Heart left ventricle (tissue), 16 donors: Measurements from ENCODE around the gene TIMM50. TPM values are rescaled to one million over a fixed set of nuclear protein-coding genes. Genes with fewer than 3 reads are reported as not detected.
"Not testable (repeated sequence)": the region's sequence is repeated elsewhere in the genome, so short reads cannot be mapped to it uniquely, and the experiment has no call there.

Source experiments
- ATAC-seq, 4 donors: fragments of 200-7000 bp; cut with Tn5 transposase; one replicate each; pipeline ENCODE4 v1.9.1; 2020 to 2022; ENCODE audit warnings: moderate library complexity in 4 of 4, mild to moderate bottlenecking in 3 of 4, moderate number of reproducible peaks in 1 of 4
- DNase-seq, 5 donors: peaks; one replicate each; pipeline ENCODE4 v3.0.0-alpha.2; 2020
- H3K27ac ChIP-seq, 12 donors: fragments of 200-600 bp; sonication (generic) in 4 of 12; one replicate each; pipeline versions ENCODE4 v1.5.0 to v1.8.0; 2016 to 2022; ENCODE audit warnings: mild to moderate bottlenecking in 2 of 12
- H3K27me3 ChIP-seq, 9 donors: fragments of 200-600 bp; sonication (generic) in 2 of 9; one replicate each; pipeline versions ENCODE4 v1.5.1 to v1.8.0; 2016 to 2022; ENCODE audit warnings: mild to moderate bottlenecking in 3 of 9
- H3K36me3 ChIP-seq, 9 donors: fragments of 200-600 bp; sonication (generic) in 2 of 9; one replicate each; pipeline versions ENCODE4 v1.5.0 to v1.8.0; 2018 to 2022; ENCODE audit warnings: mild to moderate bottlenecking in 2 of 9
- H3K4me1 ChIP-seq, 12 donors: fragments of 200-600 bp; sonication (generic) in 4 of 12; one replicate each; pipeline versions ENCODE4 v1.5.0 to v1.8.0; 2016 to 2022; ENCODE audit warnings: mild to moderate bottlenecking in 3 of 12
- H3K4me3 ChIP-seq, 12 donors: fragments of 200-600 bp; sonication (generic) in 4 of 12; one replicate each; pipeline versions ENCODE4 v1.5.0 to v1.8.0; 2017 to 2022; ENCODE audit warnings: mild to moderate bottlenecking in 9 of 12, moderate library complexity in 4 of 12
- H3K9me3 ChIP-seq, 12 donors: fragments of 200-600 bp; sonication (generic) in 4 of 12; one replicate each; pipeline versions ENCODE4 v1.5.0 to v1.8.0; 2016 to 2022; ENCODE audit warnings: mild to moderate bottlenecking in 1 of 12
- CTCF ChIP-seq, 12 donors: fragments of 200-600 bp; sonication (generic) in 4 of 12; IDR thresholded peaks; one replicate each; pipeline versions ENCODE4 v1.5.0 to v1.8.0; 2018 to 2022; ENCODE audit warnings: antibody characterized with exemption in 12 of 12, mild to moderate bottlenecking in 5 of 12
- POLR2A ChIP-seq, 2 donors: fragments of 450-650 bp; IDR thresholded peaks; one replicate each; pipeline ENCODE4 v1.6.1; 2017; ENCODE audit warnings: antibody characterized with exemption in 2 of 2, mild to moderate bottlenecking in 2 of 2, moderate library complexity in 2 of 2
- WGBS, 4 donors: extraction: QIAGEN DNeasy Blood & Tissue Kit in 2 of 4; methylation state at CpG; one replicate each; pipeline versions ENCODE4 v1.1.5 to v1.1.7; 2013 to 2018; 5-methylcytosine and 5-hydroxymethylcytosine counted together
- intact Hi-C, 10 donors: fragments of 100-400 bp; cut with DNase I; formaldehyde crosslinking; loops; one replicate each; pipeline versions ENCODE4 v1.11.1 to v1.14.2; 2022
- polyA plus RNA-seq, 2 donors: library from polyadenylated mRNA; stranded (reverse); fragments of 200-250 nt; gene quantifications; one replicate each; pipeline ENCODE4 v1.2.3, GENCODE V29; 2013
- total RNA-seq, 9 donors: library from RNA; depleted of rRNA in 2 of 9; stranded (reverse); fragments of >200 nt in 2 of 9; fragmentation: NEBNext Ultra II Directional in 3 of 9; extraction: Animal tissue kit (Norgen Biotek cat#: 25700) in 3 of 9; gene quantifications; one replicate each; pipeline versions ENCODE4 v1.1.0 to v1.2.4, GENCODE V29; 2016 to 2023
- donor health status: ischemic (EF 13 %, LVEDD 7.1; RV severe dilation, severe dysfunction).
- donor health status: healthy with polysubstance abuse.
- donor health status: DM: no; HTN: yes; CAD: no.
- donor health status: DM: no; HTN: no; CAD: no.
- donor health status: ischemic (EF 25% LVEDD 6.9; RV normal size, moderate dysfunction).
- donor health status: ischemic (EF 25% LVEDD 5.7; RV mildly dilated, moderate dysfunction).
- donor health status: healthy.
- donor health status: DM: yes; HTN: yes; CAD: no.
- donor health status: ischemic (EF 35%, LVEDD 5.7; RV mildly dilated, moderate dysfunction).
- donor health status: nonischemic (EF 11% LVEDD 7.7; RV severe dilation, severe dysfunction).
- donor health status: DM: yes; HTN: yes; CAD: no.
- donor health status: PGD.
- donor health status: ischemic (EF 29% LVEDD 5.4; RV normal size, mild dysfunction).
- donor health status: nonischemic (EF 23%, LVEDD 6.1; RV moderate dilation, normal function).

TIMM50 gene
- total and polyA plus RNA-seq, 11 donors = 66.0 to 106 (median 77.5) TPM

GRCh38 chr19:39472746-39473442 is 7.7 kb upstream of the TIMM50 start:
- no peaks in the 10 kb centered on the region for H3K9me3 ChIP-seq
- DNase-seq = no peak
- intact Hi-C loops = loop anchor here in 3 of 10 donors (5.0 to 10.0 kb wide), 2 partner anchors 59 to 62 kb away; partner anchors contain the start of gene EID2B (in 3 of the 3)
- H3K27ac ChIP-seq = no peak overlapping the region
- peak in 1 of 4 donors; percentile 14 for ATAC-seq
- WGBS, 4 donors = 87 to 90% (median 89%) methylated on average over 31 to 32 of the region's 32 CpGs
- H3K4me3 ChIP-seq = no peak overlapping the region
- H3K36me3 ChIP-seq = peaks cover 2 to 94% (median 86%) of the 10 kb centered on the region in 9 donors
- H3K27me3 ChIP-seq = no peaks in the 10 kb centered on the region
- H3K4me1 ChIP-seq = peaks cover 0 to 7% (median 0%) of the 10 kb centered on the region in 12 donors
- TF ChIP-seq CTCF (IDR thresholded peaks at IDR 0.05) (no peak), POLR2A (IDR thresholded peaks at IDR 0.05) (no peak)

GRCh38 chr19:39473443-39473960 is 7.1 kb upstream of the TIMM50 start:
- 79 to 85% (median 83%) methylated on average over 7 to 11 of the region's 11 CpGs for WGBS, 4 donors
- no peaks in the 10 kb centered on the region for H3K9me3 ChIP-seq
- H3K36me3 ChIP-seq = peaks cover 2 to 88% (median 80%) of the 10 kb centered on the region in 9 donors
- TF ChIP-seq POLR2A (IDR thresholded peaks at IDR 0.05) (no peak), CTCF (IDR thresholded peaks at IDR 0.05) (no peak)
- intact Hi-C loops = loop anchor here in 3 of 10 donors (5.0 to 10.0 kb wide), 2 partner anchors 59 to 61 kb away; partner anchors contain the start of gene EID2B (in 3 of the 3)
- no peak overlapping the region for H3K4me3 ChIP-seq
- ATAC-seq (peak in 2 of 4 donors; percentile 3 to 7), DNase-seq (no peak)
- no peak overlapping the region for H3K27ac ChIP-seq
- no peaks in the 10 kb centered on the region for H3K27me3 ChIP-seq
- H3K4me1 ChIP-seq = peaks cover 0 to 7% (median 0%) of the 10 kb centered on the region in 12 donors

DNA sequence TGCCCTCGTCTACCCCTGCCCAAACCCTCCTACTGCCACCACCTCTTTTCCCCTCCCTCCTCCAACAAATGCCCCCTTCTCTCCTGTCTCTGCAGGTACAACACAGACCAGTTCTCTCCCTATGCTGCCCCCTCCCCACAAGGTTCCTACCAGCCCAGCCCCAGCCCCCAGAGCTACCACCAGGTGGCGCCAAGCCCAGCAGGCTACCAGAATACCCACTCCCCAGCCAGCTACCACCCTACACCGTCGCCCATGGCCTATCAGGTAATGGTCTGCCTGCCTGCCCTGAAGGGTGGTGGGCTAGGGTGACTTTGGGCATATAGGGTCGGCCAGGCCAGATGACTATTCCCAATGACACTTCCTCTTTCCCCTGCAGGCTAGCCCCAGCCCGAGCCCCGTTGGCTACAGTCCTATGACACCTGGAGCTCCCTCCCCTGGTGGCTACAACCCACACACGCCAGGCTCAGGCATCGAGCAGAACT is 6.5 kb upstream of the TIMM50 start:
- intact Hi-C loops = loop anchor here (1.0 to 10.0 kb wide), 5 partner anchors 57 to 61 kb away; partner anchors contain the start of gene EID2B (in 9 of the 10)
- 48 to 64% (median 54%) methylated on average over 7 to 9 of the region's 9 CpGs for WGBS, 4 donors
- TF ChIP-seq POLR2A (IDR thresholded peaks at IDR 0.05) = no peak
- TF ChIP-seq CTCF (IDR thresholded peaks at IDR 0.05) = peak; percentile 55 to 81 (median 75)
- Histone ChIP-seq H3K9me3 (no peaks in the 10 kb centered on the region), H3K36me3 (peaks cover 2 to 81% (median 73%) of the 10 kb centered on the region in 9 donors), H3K27me3 (no peaks in the 10 kb centered on the region), H3K4me1 (peaks cover 0 to 7% (median 0%) of the 10 kb centered on the region in 12 donors), H3K27ac (no peak overlapping the region), H3K4me3 (no peak overlapping the region)
- DNase-seq (peak; percentile 44 to 77 (median 49)), ATAC-seq (peak; percentile 34 to 71 (median 56))

DNA sequence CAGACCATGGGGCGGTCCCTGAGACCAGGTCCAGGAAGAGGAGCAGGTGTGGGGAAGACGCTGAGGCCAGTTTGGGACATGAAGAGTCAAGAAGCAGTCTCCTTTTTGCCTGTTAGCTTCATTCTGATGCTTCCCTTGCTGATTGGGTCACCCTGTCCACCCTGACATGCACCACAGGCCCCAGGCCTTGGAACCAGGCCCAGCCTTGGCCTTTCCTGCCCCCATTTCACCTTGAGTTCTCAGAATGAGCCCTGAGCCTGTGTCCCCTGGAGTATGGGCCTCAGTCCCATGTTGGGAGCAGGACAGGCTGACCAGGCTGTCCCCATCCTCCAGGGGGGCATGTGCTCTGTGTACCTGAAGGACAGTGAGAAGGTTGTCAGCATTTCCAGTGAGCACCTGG is 4.9 kb upstream of the TIMM50 start:
- Histone ChIP-seq H3K27me3 (no peaks in the 10 kb centered on the region), H3K27ac (peak overlapping the region in 6 of 12 donors; percentile 1 to 57 (median 36)), H3K9me3 (no peaks in the 10 kb centered on the region), H3K4me1 (peaks cover 0 to 16% (median 7%) of the 10 kb centered on the region in 12 donors), H3K36me3 (peaks cover 2 to 65% (median 57%) of the 10 kb centered on the region in 9 donors), H3K4me3 (no peak overlapping the region)
- TF ChIP-seq CTCF (IDR thresholded peaks at IDR 0.05) = no peak
- TF ChIP-seq POLR2A (IDR thresholded peaks at IDR 0.05) = no peak
- DNase-seq (peak in 1 of 5 donors; percentile 55), ATAC-seq (peak in 2 of 4 donors; percentile 25 to 31)
- WGBS, 4 donors = 93 to 100% (median 96%) methylated on average over 2 of the region's 2 CpGs
- intact Hi-C loops = loop anchor here in 6 of 10 donors (2.0 to 10.0 kb wide), 3 partner anchors 55 to 59 kb away; partner anchors contain the start of gene EID2B (in 5 of the 6)

- not testable (repeated sequence) for DNase-seq, H3K27me3 ChIP-seq, H3K4me3 ChIP-seq, ATAC-seq, H3K9me3 ChIP-seq
- WGBS, 4 donors = 81 to 88% (median 85%) methylated on average over 11 of the region's 11 CpGs
- H3K4me1 ChIP-seq = peaks cover 0 to 26% (median 16%) of the 10 kb centered on the region in 12 donors
- peak overlapping the region in 1 of 12 donors; percentile 83 for H3K27ac ChIP-seq
- intact Hi-C loops = loop anchor here in 1 of 10 donors (10.0 kb wide), 1 partner anchor 55 kb away; the partner anchor contains the start of gene EID2B
- peaks cover 0 to 43% (median 33%) of the 10 kb centered on the region in 9 donors for H3K36me3 ChIP-seq
These were observed 1.3 kb upstream of the TIMM50 start for GRCh38 chr19:39479319-39479801.
